Omental fat pad (tissue), 4 donors: Measurements from ENCODE around the gene PSMB7. TPM values are rescaled to one million over a fixed set of nuclear protein-coding genes. Genes with fewer than 3 reads are reported as not detected.

Experiments
- ATAC-seq: fragments of 150-250 bp; one replicate; pipeline ENCODE4 v1.9.1; 2016; ENCODE audit warnings: mild to moderate bottlenecking, moderate library complexity; ENCODE audit not compliant: low FRiP score
- DNase-seq: peaks from one replicate; pipeline ENCODE4 v3.0.0-alpha.2; 2019; ENCODE audit warnings: low spot score
- CTCF ChIP-seq, 3 donors: fragments of 450-650 bp; IDR thresholded peaks; one replicate each; pipeline ENCODE4 v1.5.1; 2016 to 2017; ENCODE audit warnings: antibody characterized with exemption in 3 of 3, mild to moderate bottlenecking in 3 of 3, moderate library complexity in 2 of 3
- total RNA-seq, 4 donors: library from RNA; depleted of rRNA; stranded (reverse); fragments of >200 nt; gene quantifications; one replicate each; pipeline ENCODE4 v1.1.0, GENCODE V29; 2016

Gene PSMB7
- total RNA-seq, 4 donors from 2014 or later, result 172 to 200 (median 187) TPM

GRCh38 chr9:124354346-124355038, 60.8 kb downstream of the PSMB7 start:
- ATAC-seq, result no peak
- no peak for DNase-seq
- TF ChIP-seq CTCF (IDR thresholded peaks at IDR 0.05), result no peak

GRCh38 chr9:124353811-124354274, 61.4 kb downstream of the PSMB7 start:
- ATAC-seq (no peak), DNase-seq (no peak)
- no peak for TF ChIP-seq CTCF (IDR thresholded peaks at IDR 0.05)

- TF ChIP-seq CTCF (IDR thresholded peaks at IDR 0.05), result no peak
- ATAC-seq (no peak), DNase-seq (no peak)
Observed at GRCh38 chr9:124353166-124353768, 62.0 kb downstream of the PSMB7 start.

- DNase-seq, result no peak
- no peak for ATAC-seq
- TF ChIP-seq CTCF (IDR thresholded peaks at IDR 0.05), result no peak
Observed at GRCh38 chr9:124352616-124353015, 62.6 kb downstream of the PSMB7 start.

- TF ChIP-seq CTCF (IDR thresholded peaks at IDR 0.05), result no peak
- ATAC-seq (no peak), DNase-seq (no peak)
Observed at GRCh38 chr9:124351672-124352468, 63.4 kb downstream of the PSMB7 start.

GRCh38 chr9:124350494-124351263, 64.6 kb downstream of the PSMB7 start:
- TF ChIP-seq CTCF (IDR thresholded peaks at IDR 0.05), result no peak
- no peak for DNase-seq
- ATAC-seq, result no peak
